ENCODE measurements around the gene DTX3.

Gene DTX3

GRCh38 chr12:57604992-57605810 lies 577 bp downstream of the DTX3 start:
- ChIA-PET POLR2A (no interaction called here), CTCF (interaction anchor here (0.7 to 5.8 kb wide), 4 partner anchors 11 to 28 kb away, joined by 3 to 35 read pairs (median 16); partner anchors contain the start of gene B4GALNT1)
- H3K36me3 ChIP-seq (ENCODE audit: control insufficient read depth in 4 of 4, insufficient read depth in 4 of 4, low read length in 3 of 4): peaks cover 7 to 39% (median 18%) of the 10 kb centered on the region in 4 experiments
- H3K27me3 ChIP-seq (replicated peaks in 2 of 5; ENCODE audit: control insufficient read depth in 4 of 5, insufficient read depth in 5 of 5, low read length in 4 of 5): peaks cover 0 to 11% (median 0%) of the 10 kb centered on the region in 5 experiments
- no peak for DNase-seq
- H3K4me3 ChIP-seq (ENCODE audit: control insufficient read depth in 1 of 7, extremely low read depth in 1 of 7, insufficient read depth in 4 of 7, low read depth in 2 of 7, low read length in 6 of 7): peak overlapping the region; percentile 40 to 87 (median 60)
- peaks cover 0 to 23% (median 7%) of the 10 kb centered on the region in 4 experiments for H3K4me1 ChIP-seq (ENCODE audit: control extremely low read depth in 1 of 4, control insufficient read depth in 4 of 4, insufficient read depth in 4 of 4, low read length in 3 of 4)
- no peak overlapping the region for H3K27ac ChIP-seq (ENCODE audit: insufficient read depth in 1 of 2, low read depth in 1 of 2, low read length in 2 of 2, poor library complexity in 1 of 2, severe bottlenecking in 2 of 2)
- 26% methylated on average over 13 of the region's 25 CpGs for WGBS (ENCODE audit: insufficient coverage)
- no peaks in the 10 kb centered on the region for H3K9me3 ChIP-seq (ENCODE audit: control extremely low read depth in 1 of 5, control insufficient read depth in 4 of 5, insufficient read depth in 2 of 5, low read depth in 1 of 5, low read length in 4 of 5)

GRCh38 chr12:57605811-57606311 lies 1.2 kb downstream of the DTX3 start:
- Histone ChIP-seq H3K4me1 (ENCODE audit: control extremely low read depth in 1 of 4, control insufficient read depth in 4 of 4, insufficient read depth in 4 of 4, low read length in 3 of 4) (peaks cover 0 to 30% (median 11%) of the 10 kb centered on the region in 4 experiments), H3K9me3 (ENCODE audit: control extremely low read depth in 1 of 5, control insufficient read depth in 4 of 5, insufficient read depth in 2 of 5, low read depth in 1 of 5, low read length in 4 of 5) (no peaks in the 10 kb centered on the region), H3K4me3 (ENCODE audit: control insufficient read depth in 1 of 7, extremely low read depth in 1 of 7, insufficient read depth in 4 of 7, low read depth in 2 of 7, low read length in 6 of 7) (peak overlapping the region in 2 of 7 experiments; percentile 78 to 87), H3K27me3 (replicated peaks in 2 of 5; ENCODE audit: control insufficient read depth in 4 of 5, insufficient read depth in 5 of 5, low read length in 4 of 5) (peaks cover 0 to 17% (median 5%) of the 10 kb centered on the region in 5 experiments), H3K27ac (ENCODE audit: insufficient read depth in 1 of 2, low read depth in 1 of 2, low read length in 2 of 2, poor library complexity in 1 of 2, severe bottlenecking in 2 of 2) (no peak overlapping the region), H3K36me3 (ENCODE audit: control insufficient read depth in 4 of 4, insufficient read depth in 4 of 4, low read length in 3 of 4) (peaks cover 5 to 33% (median 16%) of the 10 kb centered on the region in 4 experiments)
- 100% methylated on average over 4 of the region's 4 CpGs for WGBS (ENCODE audit: insufficient coverage)
- no peak for DNase-seq
- CTCF ChIA-PET: interaction anchor here (0.7 to 5.8 kb wide), 7 partner anchors 11 to 27 kb away, joined by 3 to 35 read pairs (median 6); partner anchors contain the start of gene B4GALNT1
- POLR2A ChIA-PET: no interaction called here

GRCh38 chr12:57606399-57606798 lies 1.8 kb downstream of the DTX3 start:
- Histone ChIP-seq H3K27ac (ENCODE audit: insufficient read depth in 1 of 2, low read depth in 1 of 2, low read length in 2 of 2, poor library complexity in 1 of 2, severe bottlenecking in 2 of 2) (no peak overlapping the region), H3K4me1 (ENCODE audit: control extremely low read depth in 1 of 4, control insufficient read depth in 4 of 4, insufficient read depth in 4 of 4, low read length in 3 of 4) (peaks cover 0 to 33% (median 13%) of the 10 kb centered on the region in 4 experiments), H3K27me3 (replicated peaks in 2 of 5; ENCODE audit: control insufficient read depth in 4 of 5, insufficient read depth in 5 of 5, low read length in 4 of 5) (peaks cover 0 to 17% (median 6%) of the 10 kb centered on the region in 5 experiments), H3K4me3 (ENCODE audit: control insufficient read depth in 1 of 7, extremely low read depth in 1 of 7, insufficient read depth in 4 of 7, low read depth in 2 of 7, low read length in 6 of 7) (no peak overlapping the region), H3K36me3 (ENCODE audit: control insufficient read depth in 4 of 4, insufficient read depth in 4 of 4, low read length in 3 of 4) (peaks cover 2 to 29% (median 11%) of the 10 kb centered on the region in 4 experiments), H3K9me3 (ENCODE audit: control extremely low read depth in 1 of 5, control insufficient read depth in 4 of 5, insufficient read depth in 2 of 5, low read depth in 1 of 5, low read length in 4 of 5) (no peaks in the 10 kb centered on the region)
- CTCF ChIA-PET: interaction anchor here (0.7 to 5.8 kb wide), 6 partner anchors 10 to 27 kb away, joined by 3 to 35 read pairs (median 6); no protein-coding TSS in a partner anchor
- POLR2A ChIA-PET: no interaction called here
- DNase-seq: no peak
- WGBS (ENCODE audit: insufficient coverage): no CpG with 5 or more reads among the region's 2 CpGs

- peaks cover 0 to 36% (median 13%) of the 10 kb centered on the region in 4 experiments for H3K4me1 ChIP-seq (ENCODE audit: control extremely low read depth in 1 of 4, control insufficient read depth in 4 of 4, insufficient read depth in 4 of 4, low read length in 3 of 4)
- peaks cover 0 to 17% (median 8%) of the 10 kb centered on the region in 5 experiments for H3K27me3 ChIP-seq (replicated peaks in 2 of 5; ENCODE audit: control insufficient read depth in 4 of 5, insufficient read depth in 5 of 5, low read length in 4 of 5)
- no peak overlapping the region for H3K27ac ChIP-seq (ENCODE audit: insufficient read depth in 1 of 2, low read depth in 1 of 2, low read length in 2 of 2, poor library complexity in 1 of 2, severe bottlenecking in 2 of 2)
- ChIA-PET POLR2A (no interaction called here), CTCF (interaction anchor here (1.7 to 5.8 kb wide), 6 partner anchors 10 to 22 kb away, joined by 5 to 35 read pairs (median 6); no protein-coding TSS in a partner anchor)
- no peak for DNase-seq
- no peaks in the 10 kb centered on the region for H3K9me3 ChIP-seq (ENCODE audit: control extremely low read depth in 1 of 5, control insufficient read depth in 4 of 5, insufficient read depth in 2 of 5, low read depth in 1 of 5, low read length in 4 of 5)
- no peak overlapping the region for H3K4me3 ChIP-seq (ENCODE audit: control insufficient read depth in 1 of 7, extremely low read depth in 1 of 7, insufficient read depth in 4 of 7, low read depth in 2 of 7, low read length in 6 of 7)
- 96% methylated on average over 8 of the region's 11 CpGs for WGBS (ENCODE audit: insufficient coverage)
- peaks cover 2 to 24% (median 9%) of the 10 kb centered on the region in 4 experiments for H3K36me3 ChIP-seq (ENCODE audit: control insufficient read depth in 4 of 4, insufficient read depth in 4 of 4, low read length in 3 of 4)
Observed at GRCh38 chr12:57606821-57607220, 2.2 kb downstream of the DTX3 start.

- WGBS (ENCODE audit: insufficient coverage): 94% methylated on average over 12 of the region's 12 CpGs
- POLR2A ChIA-PET: interaction anchor here (0.8 kb wide), 1 partner anchor 9 kb away, joined by 3 read pairs; no protein-coding TSS in a partner anchor
- CTCF ChIA-PET: interaction anchor here (1.0 to 5.8 kb wide), 7 partner anchors 8 to 133 kb away, joined by 3 to 35 read pairs (median 4); no protein-coding TSS in a partner anchor
- no peak for DNase-seq
- Histone ChIP-seq H3K9me3 (ENCODE audit: control extremely low read depth in 1 of 5, control insufficient read depth in 4 of 5, insufficient read depth in 2 of 5, low read depth in 1 of 5, low read length in 4 of 5) (no peaks in the 10 kb centered on the region), H3K36me3 (ENCODE audit: control insufficient read depth in 4 of 4, insufficient read depth in 4 of 4, low read length in 3 of 4) (peaks cover 0 to 17% (median 3%) of the 10 kb centered on the region in 4 experiments), H3K27ac (ENCODE audit: insufficient read depth in 1 of 2, low read depth in 1 of 2, low read length in 2 of 2, poor library complexity in 1 of 2, severe bottlenecking in 2 of 2) (no peak overlapping the region), H3K4me3 (ENCODE audit: control insufficient read depth in 1 of 7, extremely low read depth in 1 of 7, insufficient read depth in 4 of 7, low read depth in 2 of 7, low read length in 6 of 7) (no peak overlapping the region), H3K4me1 (ENCODE audit: control extremely low read depth in 1 of 4, control insufficient read depth in 4 of 4, insufficient read depth in 4 of 4, low read length in 3 of 4) (peaks cover 0 to 37% (median 13%) of the 10 kb centered on the region in 4 experiments), H3K27me3 (replicated peaks in 2 of 5; ENCODE audit: control insufficient read depth in 4 of 5, insufficient read depth in 5 of 5, low read length in 4 of 5) (peaks cover 0 to 25% (median 20%) of the 10 kb centered on the region in 5 experiments)
Observed at GRCh38 chr12:57607958-57608663, 3.5 kb downstream of the DTX3 start.

- Histone ChIP-seq H3K4me1 (ENCODE audit: control extremely low read depth in 1 of 4, control insufficient read depth in 4 of 4, insufficient read depth in 4 of 4, low read length in 3 of 4) (peaks cover 0 to 27% (median 13%) of the 10 kb centered on the region in 4 experiments), H3K27ac (ENCODE audit: insufficient read depth in 1 of 2, low read depth in 1 of 2, low read length in 2 of 2, poor library complexity in 1 of 2, severe bottlenecking in 2 of 2) (no peak overlapping the region), H3K9me3 (ENCODE audit: control extremely low read depth in 1 of 5, control insufficient read depth in 4 of 5, insufficient read depth in 2 of 5, low read depth in 1 of 5, low read length in 4 of 5) (no peaks in the 10 kb centered on the region), H3K36me3 (ENCODE audit: control insufficient read depth in 4 of 4, insufficient read depth in 4 of 4, low read length in 3 of 4) (peaks cover 0 to 17% (median 3%) of the 10 kb centered on the region in 4 experiments), H3K27me3 (replicated peaks in 2 of 5; ENCODE audit: control insufficient read depth in 4 of 5, insufficient read depth in 5 of 5, low read length in 4 of 5) (peaks cover 0 to 36% (median 31%) of the 10 kb centered on the region in 5 experiments), H3K4me3 (ENCODE audit: control insufficient read depth in 1 of 7, extremely low read depth in 1 of 7, insufficient read depth in 4 of 7, low read depth in 2 of 7, low read length in 6 of 7) (no peak overlapping the region)
- 91% methylated on average over 12 of the region's 19 CpGs for WGBS (ENCODE audit: insufficient coverage)
- no peak for DNase-seq
- ChIA-PET POLR2A (no interaction called here), CTCF (interaction anchor here (0.9 to 5.8 kb wide), 5 partner anchors 12 to 132 kb away, joined by 3 to 35 read pairs (median 3); no protein-coding TSS in a partner anchor)
Observed at GRCh38 chr12:57609101-57609780, 4.6 kb downstream of the DTX3 start.
